ENCODE results near the gene CYP3A5. TPM values are rescaled to one million over a fixed set of nuclear protein-coding genes. Genes with fewer than 3 reads are reported as not detected.

Gene CYP3A5
- total RNA-seq, 2 donors from 2014 or later, result 0.38 to 0.42 TPM

GRCh38 chr7:99606531-99606930 is 73.3 kb downstream of the CYP3A5 start:
- Mint-ChIP-seq H3K4me1 (no peaks in the 10 kb centered on the region), H3K9me3 (no peaks in the 10 kb centered on the region), H3K27me3 (ENCODE audit: insufficient read depth) (peaks cover 42% of the 10 kb centered on the region), H3K4me3 (no peak overlapping the region), H3K36me3 (ENCODE audit: low read depth) (no peaks in the 10 kb centered on the region), H3K27ac (no peak overlapping the region)
- WGBS, 2 experiments (ENCODE audit: insufficient coverage in 1 of 2, insufficient read length in 1 of 2), result 90 to 91% methylated on average over 8 of the region's 8 CpGs
- Histone ChIP-seq H3K4me3 (ENCODE audit: low read length) (no peak overlapping the region), H3K4me1 (ENCODE audit: control insufficient read depth, insufficient read depth, low read length) (no peaks in the 10 kb centered on the region), H3K9me3 (ENCODE audit: control insufficient read depth, low read length) (no peaks in the 10 kb centered on the region), H3K27me3 (ENCODE audit: control insufficient read depth, insufficient read depth, low read length, poor library complexity, severe bottlenecking) (peaks cover 9% of the 10 kb centered on the region), H3K36me3 (ENCODE audit: control insufficient read depth, insufficient read depth, low read length) (no peaks in the 10 kb centered on the region), H3K9ac (ENCODE audit: extremely low read depth, low read length, poor library complexity, severe bottlenecking) (no peak overlapping the region), H3K27ac (ENCODE audit: low read depth, low read length) (no peak overlapping the region)
- no peak for TF ChIP-seq CTCF (conservative IDR thresholded peaks at IDR 0.05)
- no peak for DNase-seq

GRCh38 chr7:99605527-99605926 is 74.3 kb downstream of the CYP3A5 start:
- H3K36me3 Mint-ChIP-seq (ENCODE audit: low read depth), result no peaks in the 10 kb centered on the region
- peaks cover 32% of the 10 kb centered on the region for H3K27me3 Mint-ChIP-seq (ENCODE audit: insufficient read depth)
- H3K4me1 ChIP-seq (ENCODE audit: control insufficient read depth, insufficient read depth, low read length), result no peaks in the 10 kb centered on the region
- H3K27ac ChIP-seq (ENCODE audit: low read depth, low read length), result no peak overlapping the region
- no peaks in the 10 kb centered on the region for H3K9me3 Mint-ChIP-seq
- no peak overlapping the region for H3K4me3 Mint-ChIP-seq
- WGBS, 2 experiments (ENCODE audit: insufficient coverage in 1 of 2, insufficient read length in 1 of 2), result 93 to 100% methylated on average over 3 to 7 of the region's 7 CpGs
- H3K36me3 ChIP-seq (ENCODE audit: control insufficient read depth, insufficient read depth, low read length), result no peaks in the 10 kb centered on the region
- no peak overlapping the region for H3K4me3 ChIP-seq (ENCODE audit: low read length)
- no peaks in the 10 kb centered on the region for H3K4me1 Mint-ChIP-seq
- H3K9me3 ChIP-seq (ENCODE audit: control insufficient read depth, low read length), result no peaks in the 10 kb centered on the region
- H3K27ac Mint-ChIP-seq, result no peak overlapping the region
- H3K27me3 ChIP-seq (ENCODE audit: control insufficient read depth, insufficient read depth, low read length, poor library complexity, severe bottlenecking), result peaks cover 6% of the 10 kb centered on the region
- no peak overlapping the region for H3K9ac ChIP-seq (ENCODE audit: extremely low read depth, low read length, poor library complexity, severe bottlenecking)
- no peak for DNase-seq
- no peak for TF ChIP-seq CTCF (conservative IDR thresholded peaks at IDR 0.05)

- H3K4me3 ChIP-seq (ENCODE audit: low read length), result no peak overlapping the region
- no peak overlapping the region for H3K27ac ChIP-seq (ENCODE audit: low read depth, low read length)
- peaks cover 10% of the 10 kb centered on the region for H3K27me3 Mint-ChIP-seq (ENCODE audit: insufficient read depth)
- no peaks in the 10 kb centered on the region for H3K36me3 ChIP-seq (ENCODE audit: control insufficient read depth, insufficient read depth, low read length)
- 74 to 80% methylated on average over 1 to 7 of the region's 7 CpGs for WGBS, 2 experiments (ENCODE audit: insufficient coverage in 1 of 2, insufficient read length in 1 of 2)
- no peaks in the 10 kb centered on the region for H3K9me3 Mint-ChIP-seq
- H3K4me1 Mint-ChIP-seq, result no peaks in the 10 kb centered on the region
- no peaks in the 10 kb centered on the region for H3K27me3 ChIP-seq (ENCODE audit: control insufficient read depth, insufficient read depth, low read length, poor library complexity, severe bottlenecking)
- no peaks in the 10 kb centered on the region for H3K36me3 Mint-ChIP-seq (ENCODE audit: low read depth)
- no peaks in the 10 kb centered on the region for H3K4me1 ChIP-seq (ENCODE audit: control insufficient read depth, insufficient read depth, low read length)
- H3K9ac ChIP-seq (ENCODE audit: extremely low read depth, low read length, poor library complexity, severe bottlenecking), result no peak overlapping the region
- no peak overlapping the region for H3K27ac Mint-ChIP-seq
- no peaks in the 10 kb centered on the region for H3K9me3 ChIP-seq (ENCODE audit: control insufficient read depth, low read length)
- DNase-seq, result peak; percentile 83
- peak; percentile 72 for TF ChIP-seq CTCF (conservative IDR thresholded peaks at IDR 0.05)
- no peak overlapping the region for H3K4me3 Mint-ChIP-seq
Measured at GRCh38 chr7:99601656-99602310, 78.0 kb downstream of the CYP3A5 start.

All from endodermal cell (in vitro differentiated cells).